SW 1271 (cell line): ENCODE results near the gene C19orf38.
"Not testable (repeated sequence)": the region's sequence is repeated elsewhere in the genome, so short reads cannot be mapped to it uniquely, and the experiment has no call there.

Source experiments
- DNase-seq, 2 experiments: peaks; one replicate each; lab custom pipeline; 2025; lab: John Stamatoyannopoulos, UW

Gene C19orf38

DNA sequence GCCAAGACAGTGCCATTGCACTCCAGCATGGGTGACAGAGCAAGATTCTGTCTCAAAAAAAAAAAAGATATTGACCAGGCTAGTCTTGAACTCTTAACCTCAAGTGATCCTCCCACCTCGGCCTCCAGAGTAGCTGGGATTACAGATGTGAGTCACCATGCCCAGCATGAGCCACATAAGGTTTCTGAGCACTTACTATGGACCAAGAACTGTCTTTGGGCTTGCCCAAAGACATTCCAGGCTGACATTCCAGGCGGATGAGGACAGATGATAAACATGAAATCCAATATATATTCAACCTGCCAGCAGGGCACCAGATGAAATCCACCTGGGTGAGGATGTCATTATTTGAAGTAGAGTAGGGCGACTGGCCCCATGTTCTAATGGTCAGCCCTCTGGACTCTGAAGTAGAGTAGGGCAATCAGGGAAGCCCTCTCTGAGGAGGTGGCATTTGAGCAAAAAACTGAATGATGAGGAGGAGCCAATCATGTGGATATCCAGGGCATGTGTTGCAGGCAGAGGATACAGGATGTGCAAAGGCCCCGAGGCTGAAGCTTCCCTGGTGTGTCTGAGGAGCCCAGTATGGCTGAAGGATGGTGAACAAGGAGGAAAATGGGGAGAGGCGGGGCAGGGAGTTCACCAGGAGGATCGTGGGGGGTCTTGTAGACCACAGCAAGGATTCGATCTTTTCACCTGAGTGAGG, 4.0 kb downstream of the C19orf38 start:
- DNase-seq: peak; percentile 47 to 48

- no peak for DNase-seq
Measured at GRCh38 chr19:10852941-10853340, 4.7 kb downstream of the C19orf38 start.

DNA sequence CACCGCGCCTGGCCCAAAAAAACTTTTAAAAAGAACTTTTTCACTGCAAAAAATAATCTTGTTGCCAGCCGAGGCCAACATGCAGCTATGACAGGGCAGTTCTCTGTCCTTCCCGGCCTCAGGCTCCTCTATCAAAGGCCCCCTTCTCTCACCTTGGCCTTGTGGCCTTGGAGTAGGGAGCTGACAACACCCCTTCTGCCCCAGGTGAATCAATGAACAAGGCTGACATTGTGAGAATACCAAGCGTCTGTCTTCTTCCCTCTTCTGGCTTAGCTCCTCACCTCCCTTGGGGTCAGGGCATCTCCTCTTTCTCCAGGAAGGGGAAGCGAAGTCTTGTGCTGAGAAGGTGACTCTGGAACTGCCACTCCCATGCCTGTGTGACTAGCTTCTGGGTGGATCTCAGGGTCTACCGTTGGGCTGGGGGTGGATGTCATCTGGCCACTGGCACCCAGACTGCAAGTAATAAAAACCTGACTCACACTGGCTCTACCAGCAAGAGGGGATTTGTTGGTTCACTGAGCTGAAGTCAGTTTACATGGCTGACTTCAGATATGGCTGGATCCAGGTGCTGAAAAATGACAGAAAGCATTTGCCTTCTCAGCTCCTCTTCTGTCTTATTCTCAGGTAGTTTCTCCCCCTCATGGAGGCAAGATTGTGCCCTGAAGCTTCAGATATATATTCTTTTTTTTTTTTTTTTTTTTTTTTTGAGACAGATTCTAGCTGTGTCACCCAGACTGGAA, 6.3 kb downstream of the C19orf38 start:
- DNase-seq: no peak

GRCh38 chr19:10855879-10856522, 7.8 kb downstream of the C19orf38 start:
- DNase-seq: peak in 1 of 2 experiments; percentile 22

DNA sequence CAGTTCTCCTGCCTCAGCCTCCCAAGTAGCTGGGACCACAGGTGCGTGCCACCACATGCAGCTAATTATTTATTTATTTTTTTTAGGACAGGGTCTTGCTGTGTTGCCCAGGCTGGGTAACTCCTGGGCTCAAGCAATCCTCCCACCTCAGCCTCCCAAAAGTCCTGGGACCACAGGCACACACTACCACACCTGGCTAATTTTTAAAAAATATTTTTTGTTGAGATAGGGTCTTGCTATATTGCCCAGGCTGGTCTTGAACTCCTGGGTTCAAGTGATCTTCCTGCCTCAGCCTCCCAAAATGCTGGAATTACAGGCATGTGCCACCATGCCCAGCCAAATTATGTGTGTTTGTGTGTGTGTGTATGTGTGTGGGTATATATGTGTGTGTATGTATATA, 8.7 kb downstream of the C19orf38 start:
- DNase-seq: not testable (repeated sequence)

DNA sequence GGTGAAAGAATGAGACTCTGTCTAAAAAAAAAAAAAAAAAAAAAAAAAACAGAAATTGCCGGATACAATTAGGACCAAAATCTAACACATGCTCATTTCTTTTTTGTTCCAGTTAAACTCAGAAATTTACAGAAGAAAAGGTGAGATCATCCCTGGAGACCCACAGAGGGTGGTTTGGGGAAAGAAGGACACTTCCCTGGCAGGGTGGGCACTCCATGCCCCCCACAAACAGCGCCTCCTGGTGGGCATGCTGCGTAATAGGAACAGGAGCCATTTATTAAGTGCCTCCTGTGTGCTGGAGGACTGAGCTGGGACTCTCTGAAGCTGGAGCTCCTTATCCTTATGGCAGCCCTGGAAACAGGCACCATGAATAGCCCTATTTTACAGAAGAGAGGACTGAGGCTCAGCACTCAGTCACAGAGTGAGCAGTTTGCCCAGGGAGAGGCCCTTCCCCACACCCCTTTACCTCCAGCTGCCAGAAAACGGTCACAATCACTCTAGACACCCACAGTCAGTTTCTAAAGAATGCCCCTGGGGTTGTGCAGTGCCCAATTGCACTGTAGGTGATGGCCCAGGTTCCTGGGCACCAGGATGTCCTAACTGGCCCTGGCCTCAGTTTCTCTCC, 10.1 kb downstream of the C19orf38 start:
- DNase-seq: no peak

DNA sequence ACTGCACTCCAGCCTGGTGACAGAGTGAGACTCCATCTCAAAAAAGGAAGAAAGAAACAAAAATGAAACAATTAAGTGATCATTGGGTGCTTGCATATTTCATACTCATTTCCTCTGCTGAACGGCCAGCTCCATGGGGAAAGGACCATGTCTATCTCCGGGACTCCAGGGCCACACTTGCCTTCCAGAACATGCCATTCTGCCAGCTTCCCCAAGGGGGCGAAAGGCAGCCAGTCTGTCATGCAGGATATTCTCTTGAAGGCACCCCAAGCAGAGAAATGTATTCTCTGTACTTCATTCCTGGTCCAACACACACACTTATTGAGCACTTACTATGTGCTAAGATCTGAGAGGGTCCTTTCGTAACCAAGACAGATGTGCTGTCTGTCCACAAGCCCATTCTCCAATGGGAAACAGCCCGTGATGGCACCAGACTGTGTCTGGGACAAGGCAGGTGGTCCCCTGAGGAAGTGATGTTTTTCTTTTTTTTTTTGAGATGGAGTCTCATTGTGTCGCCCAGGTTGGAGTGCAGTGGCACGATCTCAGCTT, 13.0 kb downstream of the C19orf38 start:
- DNase-seq: peak in 1 of 2 experiments; percentile 36

- no peak for DNase-seq
Measured at GRCh38 chr19:10862561-10863106, 14.4 kb downstream of the C19orf38 start.

DNA sequence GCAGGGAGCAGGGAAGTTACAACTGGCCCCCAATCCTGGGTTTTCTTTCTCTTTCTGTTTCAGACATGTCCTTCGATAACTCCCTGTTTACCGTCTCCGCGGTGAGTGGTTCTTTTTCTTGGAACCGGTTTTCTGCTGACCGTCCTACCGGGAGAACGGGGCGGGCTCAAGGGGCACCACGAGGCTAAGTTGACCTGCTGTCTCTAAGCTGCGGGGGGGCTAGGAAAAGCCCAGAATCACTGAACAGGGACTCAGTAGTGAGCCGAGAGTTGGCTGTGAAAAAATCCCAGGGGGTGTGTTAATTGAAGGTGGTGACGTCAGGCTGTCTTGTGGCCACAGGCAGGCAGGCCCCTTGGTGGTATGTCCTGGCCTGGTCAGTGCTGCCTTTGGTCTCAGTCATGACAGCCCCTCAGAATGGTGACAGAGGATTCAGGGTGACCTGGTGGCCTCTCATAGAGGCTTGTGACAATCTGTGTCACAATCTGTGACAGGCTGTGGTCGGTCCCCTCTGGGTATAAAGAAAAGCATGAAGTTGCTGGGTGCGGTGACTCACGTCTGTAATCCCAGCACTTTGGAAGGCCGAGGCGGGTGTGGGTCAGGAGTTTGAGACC, 15.0 kb downstream of the C19orf38 start:
- DNase-seq: no peak

GRCh38 chr19:10864538-10864899, 16.3 kb downstream of the C19orf38 start:
- DNase-seq: peak in 1 of 2 experiments; percentile 58

DNA sequence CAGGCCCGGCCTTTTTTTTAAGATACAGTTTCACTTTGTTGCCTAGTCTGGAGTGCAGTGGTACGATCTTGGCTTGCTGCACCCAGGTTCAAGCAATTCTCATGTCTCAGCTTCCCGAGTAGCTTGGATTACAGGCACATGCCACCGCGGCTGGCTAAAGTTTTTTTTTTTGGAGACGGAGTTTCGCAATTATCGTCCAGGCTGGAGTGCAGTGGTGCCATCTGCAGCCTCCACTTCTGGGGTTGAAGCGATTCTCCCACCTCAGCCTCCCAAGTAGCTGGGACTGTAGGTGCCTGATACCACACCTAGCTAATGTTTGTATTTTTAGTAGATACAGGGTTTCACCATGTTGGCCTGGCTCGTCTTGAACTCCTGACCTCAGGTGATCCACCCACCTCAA, 18.3 kb downstream of the C19orf38 start:
- no peak for DNase-seq

DNA sequence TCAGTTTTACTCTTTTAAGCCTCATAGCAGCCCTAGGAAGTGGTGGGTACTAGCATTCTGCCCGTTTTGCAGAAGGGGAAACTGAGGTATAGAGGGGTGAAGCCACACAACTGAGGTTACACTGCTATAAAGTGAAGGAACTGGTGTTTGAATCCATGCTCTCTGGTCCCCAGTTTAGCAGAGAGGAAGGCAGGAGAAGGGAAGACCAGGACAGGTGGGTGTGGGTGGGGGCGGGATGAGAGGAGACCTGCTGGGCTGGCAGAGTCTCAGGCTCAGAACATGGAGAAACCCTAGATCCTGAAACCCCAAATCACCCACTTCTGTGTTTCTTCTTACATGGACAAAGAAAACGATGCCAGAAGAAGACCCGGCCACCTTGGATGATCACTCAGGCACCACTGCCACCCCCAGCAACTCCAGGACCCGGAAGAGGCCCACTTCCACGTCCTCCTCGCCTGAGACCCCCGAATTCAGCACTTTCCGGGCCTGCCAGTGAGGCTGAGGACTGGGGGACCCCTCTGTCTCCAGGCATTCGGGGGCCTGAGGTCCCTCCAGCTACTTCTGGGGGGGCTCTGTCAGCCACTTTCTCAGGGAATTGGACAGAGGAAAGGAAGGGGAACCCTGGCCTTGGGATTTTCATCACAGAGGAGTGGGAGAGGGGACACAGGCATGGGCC, 20.8 kb downstream of the C19orf38 start:
- DNase-seq: no peak

DNA sequence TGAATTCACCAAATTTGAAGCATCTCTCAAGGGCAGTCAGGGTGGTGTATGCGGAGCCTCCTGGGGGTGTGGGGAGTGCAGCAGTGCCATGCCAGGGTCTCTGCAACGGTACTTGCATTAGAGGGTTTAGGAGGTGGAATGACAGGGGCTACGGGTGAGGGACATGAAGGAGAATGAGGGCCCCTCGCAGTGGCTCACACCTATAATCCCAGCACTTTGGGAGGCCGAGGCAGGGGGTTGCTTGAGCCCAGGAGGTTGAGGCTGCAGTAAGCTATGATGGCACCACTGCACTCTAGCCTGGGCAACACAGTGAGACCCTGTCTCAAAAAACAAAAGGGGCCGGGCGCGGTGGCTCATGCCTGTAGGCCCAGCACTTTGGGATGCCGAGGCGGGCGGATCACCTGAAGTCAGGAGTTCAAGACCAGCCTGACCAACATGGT, 21.7 kb downstream of the C19orf38 start:
- not testable (repeated sequence) for DNase-seq

DNA sequence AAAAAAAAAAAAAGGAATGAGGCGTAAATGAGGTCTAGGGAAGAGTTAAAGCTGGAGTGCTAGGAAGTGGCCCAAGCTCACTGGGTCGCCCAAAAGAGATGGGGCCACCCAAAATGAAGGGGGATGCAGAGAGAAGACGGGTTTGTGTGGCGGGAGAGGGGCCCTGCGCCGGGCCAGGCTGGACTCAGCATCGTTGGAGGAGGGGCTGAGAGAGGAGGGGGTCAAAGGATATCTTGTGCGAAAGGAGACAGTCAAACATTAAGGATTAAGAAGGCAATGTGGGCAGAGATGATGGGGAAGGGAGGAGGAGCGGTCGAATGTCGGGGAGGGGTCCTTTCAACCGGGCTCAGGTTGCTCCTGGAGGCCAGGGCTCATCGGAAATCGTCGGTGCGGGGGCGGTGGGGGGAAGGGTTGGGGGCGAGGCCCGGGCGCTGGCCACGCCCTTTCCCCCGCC, 22.3 kb downstream of the C19orf38 start:
- DNase-seq: no peak

GRCh38 chr19:10870955-10871603, 22.9 kb downstream of the C19orf38 start, which contains the start of gene CARM1:
CARM1 (plus strand) TSS chr19:10871553; CDS start chr19:10871703, 150 bp downstream.
- peak; percentile 84 to 91 for DNase-seq

GRCh38 chr19:10871711-10872545, 23.7 kb downstream of the C19orf38 start:
- no peak for DNase-seq

DNA sequence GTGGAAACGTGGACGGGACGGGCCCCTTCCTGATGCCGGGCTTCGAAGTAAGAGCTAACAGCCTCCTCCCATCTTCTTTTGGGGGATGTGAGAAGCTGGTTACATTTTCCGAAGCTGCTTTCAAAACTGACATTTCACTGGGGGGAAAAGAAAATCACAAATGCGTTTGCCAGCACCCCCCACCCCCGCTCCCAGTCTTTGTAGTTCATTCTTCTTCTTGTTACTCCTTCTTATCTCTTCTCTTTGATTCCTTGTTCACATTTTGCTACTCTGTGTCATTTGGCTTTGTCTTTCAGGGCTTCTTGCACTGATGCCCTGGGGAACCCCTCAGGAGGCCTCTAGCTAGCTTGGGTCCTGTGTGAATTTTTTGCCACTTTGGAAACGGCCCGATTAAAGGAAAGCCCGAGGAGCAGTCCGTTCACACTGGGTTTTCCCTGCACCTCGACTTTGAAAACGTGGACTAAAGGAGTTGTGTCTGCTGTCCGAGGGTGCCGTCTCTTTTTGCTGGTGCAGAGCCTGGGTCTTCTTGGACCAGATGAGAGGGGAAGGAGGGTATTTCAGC, 24.4 kb downstream of the C19orf38 start:
- no peak for DNase-seq

DNA sequence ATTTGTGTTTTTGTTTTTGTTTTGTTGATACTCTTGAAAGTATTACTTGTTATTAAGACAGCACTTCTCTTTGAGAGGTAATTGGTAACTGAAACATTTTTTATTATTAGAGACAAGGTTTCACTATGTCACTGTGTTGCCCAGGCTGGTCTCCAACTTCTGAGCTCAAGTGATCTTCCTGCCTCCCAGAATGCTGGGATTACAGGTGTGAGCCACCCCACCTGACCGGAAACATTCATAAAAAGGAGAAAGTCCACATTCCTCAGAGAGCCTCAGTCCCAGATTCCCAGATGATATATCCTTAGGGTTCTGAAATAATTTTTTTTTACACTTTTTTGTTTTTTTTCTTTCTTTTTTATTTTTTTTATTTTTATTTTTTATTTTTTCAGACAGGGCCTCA, 25.8 kb downstream of the C19orf38 start:
- no peak for DNase-seq
